HepG2 (cell line): ENCODE results near the gene HSPB6. TPM values are rescaled to one million over a fixed set of nuclear protein-coding genes. Genes with fewer than 3 reads are reported as not detected.

Experiments used
- ATF1 ChIP-seq: IDR thresholded peaks from 2 replicates; pipeline ENCODE4 v1.6.1; 2016; ENCODE audit warnings: mild to moderate bottlenecking, control low read depth
- BCLAF1 ChIP-seq: fragments of 450-650 bp; IDR thresholded peaks from 2 replicates; pipeline ENCODE4 v1.6.1; 2017; ENCODE audit warnings: mild to moderate bottlenecking
- CSRNP2 ChIP-seq: sonication (generic); formaldehyde crosslinking; conservative IDR thresholded peaks from 2 replicates; pipeline ENCODE4 v1.8.0; 2022; ENCODE audit warnings: low read depth, missing genetic modification reagents
- CTCF ChIP-seq: sonication (generic); formaldehyde crosslinking; IDR thresholded peaks from 2 replicates; pipeline ENCODE4 v1.5.0; 2020; ENCODE audit warnings: mild to moderate bottlenecking, missing genetic modification reagents, moderate library complexity
- DNMT1 ChIP-seq: sonication (generic); formaldehyde crosslinking; IDR thresholded peaks from 2 replicates; pipeline ENCODE4 v1.5.1; 2020; ENCODE audit warnings: mild to moderate bottlenecking, missing genetic modification reagents
- ELK4 ChIP-seq: sonication (generic); formaldehyde crosslinking; IDR thresholded peaks from 2 replicates; pipeline ENCODE4 v1.9.0; 2021; ENCODE audit warnings: missing genetic modification reagents, borderline replicate concordance
- GABPB1 ChIP-seq: IDR thresholded peaks from 2 replicates; pipeline ENCODE4 v1.6.1; 2016; ENCODE audit warnings: mild to moderate bottlenecking, missing genetic modification reagents, moderate library complexity, missing compliant biosample characterization
- MTF1 ChIP-seq: sonication (generic); formaldehyde crosslinking; IDR thresholded peaks from 2 replicates; pipeline ENCODE4 v1.5.0; 2020; ENCODE audit warnings: missing genetic modification reagents
- PITX1 ChIP-seq: sonication (generic); formaldehyde crosslinking; IDR thresholded peaks from 2 replicates; pipeline ENCODE4 v1.5.1; 2020; ENCODE audit warnings: mild to moderate bottlenecking, missing genetic modification reagents
- POLR2AphosphoS5 ChIP-seq: IDR thresholded peaks from 2 replicates; pipeline ENCODE4 v1.6.1; 2012; ENCODE audit warnings: low read depth, low read length
- RBM22 ChIP-seq: fragments of 200-400 bp; formaldehyde crosslinking; optimal IDR thresholded peaks from 2 replicates; pipeline ENCODE3; 2017; ENCODE audit warnings: mild to moderate bottlenecking, low read length, moderate library complexity
- SP1 ChIP-seq, 2 experiments: fragments of 450-650 bp in 1 of 2; sonication (generic) in 1 of 2; formaldehyde crosslinking in 1 of 2; IDR thresholded peaks; 2 replicates each; pipeline versions ENCODE4 v1.4.0 to v1.6.1; 2016 to 2020; ENCODE audit warnings: missing genetic modification reagents in 1 of 2
- ZNF232 ChIP-seq: sonication (generic); formaldehyde crosslinking; IDR thresholded peaks from 2 replicates; pipeline ENCODE4 v1.4.0; 2020; ENCODE audit warnings: missing genetic modification reagents, borderline replicate concordance
- ZNF367 ChIP-seq: sonication (generic); formaldehyde crosslinking; IDR thresholded peaks from 2 replicates; pipeline ENCODE4 v1.4.0; 2020; ENCODE audit warnings: missing genetic modification reagents, borderline replicate concordance
- ZNF7 ChIP-seq: IDR thresholded peaks from 2 replicates; pipeline ENCODE4 v1.6.1; 2016; ENCODE audit warnings: missing biosample characterization, missing genetic modification reagents
- ZNF747 ChIP-seq: sonication (generic); formaldehyde crosslinking; IDR thresholded peaks from 2 replicates; pipeline ENCODE4 v1.8.1; 2023; ENCODE audit warnings: missing genetic modification reagents, mild to moderate bottlenecking, borderline replicate concordance
- polyA plus RNA-seq, 8 experiments: library from polyadenylated mRNA; depleted of rRNA in 3 of 8; stranded (reverse) in 7 of 8; unstranded in 1 of 8; fragments of >200 nt; fragmentation: Illumina TruSeq in 4 of 8; extraction: Trizol in 4 of 8; gene quantifications; 2 replicates each; pipeline versions ENCODE4 v1.2.1 to v1.2.3, GENCODE V29; 2011 to 2016; ENCODE audit warnings: low read depth in 4 of 8, missing spikeins in 1 of 8, mixed read lengths in 1 of 8; ENCODE audit not compliant: insufficient read depth in 1 of 8
- total RNA-seq, 5 experiments: library from RNA; depleted of rRNA; stranded (reverse); fragments of >200 nt; fragmentation: Illumina TruSeq; extraction: Trizol; gene quantifications; 2 replicates each; pipeline ENCODE4 v1.2.3, GENCODE V29; 2016; ENCODE audit warnings: low read depth in 1 of 5
- TF ChIP-seq, protein P1 (sequence below): fragments of 450-650 bp; IDR thresholded peaks from 2 replicates; pipeline ENCODE4 v1.6.1; 2017
- TF ChIP-seq, protein P2 (sequence below): sonication (generic); formaldehyde crosslinking; IDR thresholded peaks from 2 replicates; pipeline ENCODE4 v1.8.1; 2023; ENCODE audit warnings: missing genetic modification reagents, inconsistent platforms, borderline replicate concordance

HSPB6 gene
- total and polyA plus RNA-seq, 2 of the 13 experiments (the other 11 are each of a cell fraction or from before 2014, with no cell fraction given) = 0.18 TPM; not detected in 1

GRCh38 chr19:35790981-35791813 lies 34.4 kb upstream of the HSPB6 start (continued):
- TF ChIP-seq SP1 (IDR thresholded peaks at IDR 0.05) (no peak), SP1 (CRISPR knock-in tag; IDR thresholded peaks at IDR 0.05) (no peak), RBM22 (no peak), ZNF7 (CRISPR knock-in tag) (no peak), PITX1 (CRISPR knock-in tag) (no peak), ATF1 (no peak), ELK4 (no peak), CSRNP2 (no peak), ZNF367 (CRISPR knock-in tag) (no peak), DNMT1 (CRISPR knock-in tag) (no peak), ZNF747 (no peak), GABPB1 (peak; percentile 32; the same call in 1 of the 2 replicates), POLR2AphosphoS5 (no peak), BCLAF1 (no peak), CTCF (CRISPR knock-in tag) (peak; percentile 84), ZNF232 (CRISPR knock-in tag) (no peak), MTF1 (no peak)
- TF ChIP-seq, protein P1, sequence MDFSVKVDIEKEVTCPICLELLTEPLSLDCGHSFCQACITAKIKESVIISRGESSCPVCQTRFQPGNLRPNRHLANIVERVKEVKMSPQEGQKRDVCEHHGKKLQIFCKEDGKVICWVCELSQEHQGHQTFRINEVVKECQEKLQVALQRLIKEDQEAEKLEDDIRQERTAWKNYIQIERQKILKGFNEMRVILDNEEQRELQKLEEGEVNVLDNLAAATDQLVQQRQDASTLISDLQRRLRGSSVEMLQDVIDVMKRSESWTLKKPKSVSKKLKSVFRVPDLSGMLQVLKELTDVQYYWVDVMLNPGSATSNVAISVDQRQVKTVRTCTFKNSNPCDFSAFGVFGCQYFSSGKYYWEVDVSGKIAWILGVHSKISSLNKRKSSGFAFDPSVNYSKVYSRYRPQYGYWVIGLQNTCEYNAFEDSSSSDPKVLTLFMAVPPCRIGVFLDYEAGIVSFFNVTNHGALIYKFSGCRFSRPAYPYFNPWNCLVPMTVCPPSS = no peak
- TF ChIP-seq, protein P2, sequence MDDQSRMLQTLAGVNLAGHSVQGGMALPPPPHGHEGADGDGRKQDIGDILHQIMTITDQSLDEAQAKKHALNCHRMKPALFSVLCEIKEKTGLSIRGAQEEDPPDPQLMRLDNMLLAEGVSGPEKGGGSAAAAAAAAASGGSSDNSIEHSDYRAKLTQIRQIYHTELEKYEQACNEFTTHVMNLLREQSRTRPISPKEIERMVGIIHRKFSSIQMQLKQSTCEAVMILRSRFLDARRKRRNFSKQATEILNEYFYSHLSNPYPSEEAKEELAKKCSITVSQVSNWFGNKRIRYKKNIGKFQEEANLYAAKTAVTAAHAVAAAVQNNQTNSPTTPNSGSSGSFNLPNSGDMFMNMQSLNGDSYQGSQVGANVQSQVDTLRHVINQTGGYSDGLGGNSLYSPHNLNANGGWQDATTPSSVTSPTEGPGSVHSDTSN (CRISPR knock-in tag) = no peak
